Activated CD4-positive, alpha-beta T cell treated with anti-CD3 and anti-CD28 coated beads, Interleukin-2, amount 50 U/mL, for 24 hours (primary cell): Measurements from ENCODE around the gene MCU.
"Not testable (repeated sequence)": the region's sequence is repeated elsewhere in the genome, so short reads cannot be mapped to it uniquely, and the experiment has no call there.

Experiments
- DNase-seq, 2 donors: peaks; one replicate each; pipeline ENCODE4 v3.0.0-alpha.2; 2020; ENCODE audit warnings: low read depth in 1 of 2, low spot score in 1 of 2

The MCU gene

DNA sequence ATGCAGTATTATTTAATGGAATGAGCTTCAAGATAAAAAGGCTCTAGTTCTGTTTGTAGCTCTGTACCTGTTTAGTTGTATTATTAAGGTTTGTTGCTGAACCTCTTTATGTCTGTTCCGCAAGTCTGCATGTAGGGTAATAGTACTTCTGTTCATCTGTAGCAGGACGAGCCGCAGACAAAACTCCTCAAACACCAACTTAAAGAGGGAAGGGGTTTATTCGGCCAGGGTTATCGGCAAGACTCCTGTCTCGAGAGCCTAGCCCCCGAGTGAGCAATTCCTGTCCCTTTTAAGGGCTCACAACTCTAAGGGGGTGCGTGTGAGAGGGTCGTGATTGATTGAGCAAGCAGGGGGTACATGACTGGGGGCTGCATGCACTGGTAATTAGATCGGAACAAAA lies 67.0 kb downstream of the MCU start:
- not testable (repeated sequence) for DNase-seq

DNA sequence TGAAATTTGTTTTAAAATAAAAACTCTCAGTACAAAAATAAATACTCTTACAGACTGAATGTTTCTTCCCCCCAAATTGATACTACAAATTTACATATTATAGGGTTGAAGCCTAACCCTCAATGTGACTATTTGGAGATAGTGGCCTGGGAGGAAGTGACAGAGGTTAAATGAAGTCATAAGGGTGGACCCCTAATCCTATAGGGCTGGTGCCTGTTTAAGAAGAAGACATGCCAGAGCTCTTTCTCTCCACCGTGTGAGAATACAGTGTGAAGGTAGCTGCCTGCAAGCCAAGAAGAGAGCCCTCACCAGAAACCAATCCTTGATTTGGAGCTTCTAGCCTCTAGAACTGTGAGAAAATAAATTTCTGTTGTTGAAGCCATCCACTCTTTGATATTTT lies 67.6 kb downstream of the MCU start:
- no peak for DNase-seq

DNA sequence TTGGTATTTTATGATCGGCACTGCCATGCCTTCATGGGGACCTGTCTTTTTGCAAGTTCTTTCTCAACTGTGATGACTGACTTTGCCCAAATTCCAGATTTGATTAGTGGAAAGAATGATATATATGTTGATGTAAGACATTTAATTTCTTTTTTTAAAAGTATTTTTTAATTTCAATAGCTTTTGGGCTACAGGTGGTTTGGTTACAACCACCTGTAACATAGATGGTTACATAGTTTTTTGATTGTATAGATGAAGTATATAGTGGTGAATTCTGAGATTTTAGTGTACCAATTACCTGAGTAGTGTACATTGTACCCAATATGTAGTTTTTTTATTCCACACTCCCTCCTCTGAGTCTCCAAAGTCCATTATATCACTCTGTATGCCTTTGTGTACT lies 69.6 kb downstream of the MCU start:
- DNase-seq, result no peak

DNA sequence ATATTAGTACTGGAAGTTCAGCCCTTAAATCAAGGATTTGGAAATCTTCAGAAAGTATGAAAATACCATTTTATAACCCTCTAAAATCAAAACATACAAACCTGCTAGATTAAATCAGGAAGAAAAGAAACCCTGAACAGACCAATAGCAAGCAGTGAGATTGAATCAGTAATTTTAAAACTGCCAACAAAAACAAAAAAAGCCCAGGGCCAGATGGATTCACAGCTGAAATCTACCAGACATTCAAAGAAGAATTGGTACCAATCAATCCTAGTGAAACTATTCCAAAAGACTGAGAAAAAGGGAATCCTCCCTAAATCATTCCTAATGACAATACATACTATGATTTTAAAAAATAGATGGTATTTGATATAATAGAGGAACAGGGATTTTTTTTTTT lies 70.1 kb downstream of the MCU start:
- DNase-seq, result no peak

DNA sequence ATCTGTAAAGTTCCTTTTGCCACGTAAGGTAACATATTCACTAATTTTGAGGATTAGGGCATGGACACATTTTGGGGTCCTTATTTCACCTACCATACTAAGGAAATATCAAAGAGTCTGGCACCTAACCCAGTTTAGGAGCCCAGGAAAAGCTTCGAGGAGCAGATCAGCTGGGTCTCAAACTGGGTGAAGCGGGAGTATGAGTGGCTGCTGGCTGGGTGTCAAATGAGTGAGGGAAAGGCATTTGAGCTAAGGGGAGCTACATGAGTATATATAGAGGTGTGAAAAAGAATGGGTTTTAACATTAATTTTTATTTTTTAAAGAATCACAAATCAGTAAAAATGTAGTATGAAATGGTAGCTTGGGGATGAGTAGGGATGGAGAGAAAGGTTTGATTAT lies 71.3 kb downstream of the MCU start:
- no peak for DNase-seq

DNA sequence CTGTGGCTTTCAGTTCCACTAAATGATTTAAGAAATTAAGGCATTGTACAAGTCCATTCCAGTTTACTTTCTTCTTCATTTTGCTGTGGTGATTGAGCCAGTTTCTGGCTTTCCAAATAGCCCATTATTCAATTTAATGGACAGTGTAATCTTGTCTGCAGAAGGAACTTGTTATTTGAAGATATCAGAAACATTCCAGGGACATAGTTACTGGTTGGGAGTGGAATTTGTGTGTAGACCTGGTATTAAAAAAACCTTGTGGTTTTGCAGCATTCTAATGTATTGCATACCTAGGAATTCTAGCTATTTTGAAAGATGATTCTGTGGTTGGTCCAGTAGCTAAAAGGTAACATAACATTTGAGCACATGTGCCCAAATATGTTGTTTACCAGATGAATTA lies 72.2 kb downstream of the MCU start:
- DNase-seq, result no peak

DNA sequence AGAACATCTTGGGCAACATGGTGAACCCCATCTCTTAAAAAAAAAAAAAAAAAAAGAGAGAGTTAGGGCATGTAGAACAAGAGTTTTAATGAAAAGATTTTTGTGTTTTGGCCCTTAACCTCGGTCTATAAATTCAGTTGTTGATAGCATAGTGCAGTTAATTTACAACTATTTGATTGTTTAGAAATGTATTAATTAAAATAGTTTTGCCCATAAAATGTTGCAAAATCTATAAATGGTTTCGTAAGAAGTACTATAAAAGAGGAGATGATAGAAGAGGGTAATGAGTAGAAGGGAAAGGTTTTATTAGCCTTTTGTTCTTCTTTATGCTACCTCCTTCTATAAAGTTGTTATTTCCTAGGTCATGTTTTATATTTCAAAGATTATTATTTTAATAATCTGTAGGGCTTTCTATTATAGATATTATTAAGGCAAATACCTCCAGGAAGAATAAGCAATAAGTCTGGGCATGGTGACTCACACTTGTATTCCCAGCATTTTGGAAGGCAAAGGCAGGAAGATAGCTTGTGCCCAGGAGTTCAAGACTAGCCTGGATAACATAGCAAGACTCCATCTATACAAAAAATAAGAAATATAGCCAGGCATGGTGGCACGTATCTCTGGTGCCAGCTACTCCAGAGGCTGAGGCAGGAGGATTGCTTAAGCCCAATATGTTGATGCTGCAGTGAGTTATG lies 73.3 kb downstream of the MCU start:
- DNase-seq, result no peak

DNA sequence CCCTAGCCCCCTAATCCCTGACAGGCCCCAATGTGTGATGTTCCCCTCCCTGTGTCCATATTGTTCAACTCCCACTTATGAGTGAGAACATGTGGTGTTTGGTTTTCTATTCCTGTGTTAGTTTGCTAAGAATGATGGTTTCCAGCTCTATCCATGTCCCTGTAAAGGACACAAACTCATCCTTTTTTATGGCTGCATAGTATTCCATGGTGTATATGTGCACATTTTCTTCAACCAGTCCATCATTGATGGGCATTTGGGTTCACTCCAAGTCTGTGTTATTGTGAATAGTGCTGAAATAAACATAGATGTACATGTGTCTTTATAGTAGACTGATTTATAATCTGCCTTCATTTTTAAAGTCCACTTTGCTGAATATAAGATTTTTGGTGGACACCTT lies 79.3 kb downstream of the MCU start:
- not testable (repeated sequence) for DNase-seq

DNA sequence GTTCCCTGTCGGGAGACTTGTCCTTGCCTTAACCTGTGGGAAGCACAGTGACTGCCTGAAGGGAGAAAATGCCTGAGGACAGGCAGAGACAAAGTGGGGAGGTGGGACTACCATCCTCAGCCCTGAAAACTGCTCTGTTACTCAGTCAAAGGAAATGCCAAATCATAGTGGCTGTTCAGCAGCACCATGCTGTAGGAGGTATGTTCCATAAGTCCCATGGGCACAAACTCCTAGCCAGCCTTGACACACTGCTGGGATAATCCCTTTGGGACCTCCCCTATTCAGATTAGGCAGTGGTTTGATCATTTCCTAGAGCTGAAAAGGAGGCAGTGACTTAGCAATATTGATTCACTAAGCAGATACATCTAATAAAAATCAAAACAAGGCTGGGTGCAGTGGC lies 80.1 kb downstream of the MCU start:
- no peak for DNase-seq

DNA sequence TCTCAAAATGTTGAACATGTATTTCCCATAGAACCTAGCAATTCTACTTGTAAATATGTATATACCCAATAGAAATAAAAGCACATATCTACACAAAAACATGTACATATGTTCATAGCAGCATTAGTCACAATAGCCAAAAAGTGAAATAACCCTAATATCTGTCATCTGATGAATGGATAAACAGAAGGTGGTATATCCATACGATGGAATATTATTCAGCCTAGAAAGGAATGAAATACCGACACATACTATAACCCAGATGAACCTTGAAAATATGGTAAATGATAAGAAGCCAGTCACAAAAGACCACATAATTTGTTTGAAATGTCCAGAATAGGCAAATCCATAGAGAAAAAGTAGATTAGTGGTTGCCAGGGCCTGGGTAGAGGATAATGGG lies 87.9 kb downstream of the MCU start:
- DNase-seq, result no peak

DNA sequence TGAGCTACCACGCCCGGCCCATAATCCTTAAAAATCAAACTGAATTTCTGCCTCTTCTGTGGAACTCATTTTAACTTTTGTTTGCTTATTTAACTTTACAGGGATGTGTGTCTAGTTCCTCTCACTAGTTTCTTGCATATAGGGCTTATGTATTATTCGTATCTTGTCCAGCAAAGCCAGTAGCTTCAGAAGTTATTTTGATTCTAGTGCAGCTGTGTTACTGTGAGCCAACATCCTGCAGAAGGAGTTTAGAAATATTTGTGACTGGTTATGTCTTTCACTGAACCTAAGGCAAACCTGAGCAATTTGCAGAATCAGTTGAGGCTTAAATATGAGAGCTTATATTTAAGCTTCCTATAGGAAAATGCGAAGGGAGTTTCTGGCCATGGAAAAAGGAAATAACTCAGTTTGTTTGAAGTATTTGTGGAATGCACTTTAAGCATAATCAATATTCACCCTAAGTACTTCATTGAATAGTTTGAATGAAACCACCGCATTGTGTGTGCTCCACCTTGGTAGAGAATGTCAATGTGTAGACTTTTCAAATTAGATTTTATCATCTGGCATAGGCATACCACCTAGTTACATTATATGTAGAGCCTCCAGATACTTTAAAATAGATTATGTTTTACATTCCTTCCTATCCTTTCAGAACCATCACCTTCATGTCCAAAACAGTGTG lies 90.8 kb downstream of the MCU start:
- DNase-seq, result no peak

DNA sequence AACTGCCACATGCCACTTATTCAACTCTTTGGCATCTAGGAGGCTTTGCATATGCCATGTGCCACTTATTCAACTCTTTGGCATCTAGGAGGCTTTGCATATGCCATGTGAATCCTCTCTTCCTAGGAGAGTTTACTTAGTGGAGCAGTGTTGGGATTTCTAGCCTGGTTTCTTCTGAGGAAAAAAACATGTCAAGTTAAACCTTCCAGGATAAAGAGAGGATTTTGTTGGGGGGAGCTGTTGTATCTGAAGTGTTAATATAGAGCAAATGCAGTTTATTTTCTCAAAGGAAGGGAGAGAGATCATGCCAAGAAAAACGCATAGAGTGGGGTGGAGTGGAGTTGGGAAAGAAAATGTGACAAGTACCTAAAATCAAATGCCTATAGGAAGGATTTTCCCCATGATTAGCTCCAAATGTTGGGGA lies 91.5 kb downstream of the MCU start:
- DNase-seq, result no peak

DNA sequence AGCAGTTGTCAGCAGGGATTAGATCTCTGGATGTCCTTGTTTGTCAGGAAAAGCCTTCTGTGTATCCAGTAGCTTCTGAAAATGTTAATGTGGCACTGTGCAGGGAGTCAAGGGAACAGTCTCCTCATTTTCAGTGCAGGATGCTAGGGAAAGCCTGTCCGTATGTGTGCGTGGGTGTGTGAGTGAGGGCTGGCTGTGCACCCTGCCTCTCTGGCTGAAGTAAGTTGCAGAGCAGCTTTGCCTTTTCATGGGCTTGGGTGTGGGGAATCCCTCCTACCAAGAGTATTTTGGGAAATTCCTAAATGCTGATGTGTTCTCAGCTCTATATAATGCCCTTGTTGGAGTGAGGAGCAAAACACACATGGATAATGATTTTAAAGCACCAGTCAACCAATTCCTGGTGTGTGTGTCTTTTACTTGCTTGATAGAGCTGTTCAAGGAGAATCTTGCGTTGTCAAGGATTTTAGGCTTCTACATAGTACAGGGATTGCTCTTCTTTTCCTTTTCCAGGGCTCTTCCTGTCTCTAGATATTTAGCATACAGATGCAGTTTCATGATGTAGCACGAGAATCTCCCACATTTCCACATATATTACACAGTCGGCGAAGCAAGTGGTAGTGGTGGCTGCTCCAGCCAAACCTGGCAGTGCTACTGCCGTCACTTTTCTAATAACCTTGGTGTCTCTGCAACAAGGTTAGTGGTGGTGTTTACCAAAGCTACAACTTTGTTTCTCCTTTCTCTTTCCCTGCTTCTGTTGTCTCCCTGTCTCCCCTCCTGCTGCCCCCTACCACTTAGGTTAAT lies 92.8 kb downstream of the MCU start:
- DNase-seq, result no peak

DNA sequence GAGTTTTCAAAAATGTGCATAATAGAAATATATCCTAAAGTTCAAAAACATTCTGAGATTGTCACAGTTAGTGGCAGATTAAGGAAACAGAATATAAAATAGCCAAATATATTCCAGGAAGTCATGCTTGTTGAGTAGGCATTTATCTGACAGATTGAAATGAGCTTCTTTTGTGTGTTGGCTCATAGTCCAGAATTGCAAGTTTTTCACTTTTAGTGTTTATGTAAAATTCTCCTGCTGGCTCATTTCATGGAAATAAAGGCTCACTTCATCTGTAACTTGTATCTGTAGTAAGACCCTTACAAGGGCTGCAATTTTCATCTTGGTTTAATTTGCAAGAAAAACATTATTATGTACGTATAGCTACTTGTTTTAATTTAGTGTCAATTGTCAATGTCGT lies 93.5 kb downstream of the MCU start:
- DNase-seq, result no peak

DNA sequence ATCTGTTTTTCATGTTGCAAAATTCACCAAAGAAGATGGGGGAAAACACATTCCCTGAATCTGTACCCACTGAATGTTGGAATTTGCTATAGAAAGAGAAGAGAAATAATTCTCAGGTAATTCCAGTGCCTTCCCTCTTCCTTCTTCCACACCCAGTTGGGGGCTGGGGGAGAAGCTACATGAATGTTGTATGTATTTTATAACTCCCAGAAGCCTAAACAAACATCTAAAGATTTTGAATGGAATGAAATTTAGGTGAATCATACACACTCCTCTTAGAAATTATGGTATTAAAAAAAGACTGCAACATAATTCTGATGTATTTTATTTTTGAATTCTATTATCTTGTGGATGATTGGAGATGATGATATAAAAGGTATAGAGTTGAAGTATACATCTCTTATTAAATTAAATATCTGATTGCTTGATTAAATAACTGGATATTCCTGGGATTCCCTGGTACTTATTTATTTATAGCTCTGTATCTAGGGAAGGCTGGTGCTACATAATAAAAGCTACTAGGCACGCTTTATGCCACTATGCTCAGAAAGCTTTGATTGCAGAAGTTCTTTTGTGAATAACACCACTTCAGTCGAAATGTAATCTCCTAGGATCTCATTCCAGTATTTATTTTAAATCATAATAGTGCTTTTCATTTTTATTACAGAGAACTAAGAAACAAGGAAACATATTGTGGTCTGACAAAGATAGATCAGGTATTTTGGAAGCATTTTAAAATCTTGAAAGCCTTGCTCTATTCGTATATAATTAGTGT lies 98.5 kb downstream of the MCU start:
- DNase-seq, result no peak

DNA sequence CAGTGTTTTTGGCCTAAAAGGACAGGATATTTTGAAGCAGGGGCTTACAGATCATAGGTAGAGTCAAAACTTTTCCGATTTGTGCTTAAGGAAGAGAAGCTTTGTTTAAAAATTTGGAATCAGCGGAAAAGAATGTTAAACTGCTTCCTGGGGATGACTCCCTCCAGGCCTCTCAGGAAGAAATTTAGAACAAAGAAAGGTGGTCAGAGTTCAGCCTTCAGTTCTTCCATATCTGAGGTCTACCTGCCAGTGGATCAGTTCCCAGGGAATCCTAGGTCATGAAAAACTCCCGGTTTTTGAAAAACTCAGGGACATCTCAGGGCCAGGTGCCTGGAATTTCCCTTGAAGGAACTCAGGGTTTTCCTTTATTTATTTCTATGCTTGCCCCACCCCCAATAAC lies 100.3 kb downstream of the MCU start:
- DNase-seq, result no peak

DNA sequence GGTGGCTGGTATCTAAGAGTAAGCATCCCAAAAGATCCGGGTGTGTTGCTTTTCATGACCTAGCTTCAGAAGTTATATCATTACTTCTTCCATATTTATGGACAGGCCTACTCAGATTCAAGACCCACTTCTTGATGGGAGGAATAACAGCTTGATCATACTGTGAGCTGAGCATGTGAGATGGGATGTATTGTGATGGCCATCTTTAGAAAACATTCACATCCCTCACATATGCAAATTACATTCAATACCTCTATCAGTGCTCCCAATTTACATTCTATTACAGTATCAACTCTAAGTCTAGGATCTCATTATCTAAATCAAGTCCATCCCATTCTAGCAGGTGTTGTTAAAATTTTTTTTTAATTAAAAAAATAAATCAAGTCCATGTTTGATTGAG lies 101.8 kb downstream of the MCU start:
- no peak for DNase-seq

DNA sequence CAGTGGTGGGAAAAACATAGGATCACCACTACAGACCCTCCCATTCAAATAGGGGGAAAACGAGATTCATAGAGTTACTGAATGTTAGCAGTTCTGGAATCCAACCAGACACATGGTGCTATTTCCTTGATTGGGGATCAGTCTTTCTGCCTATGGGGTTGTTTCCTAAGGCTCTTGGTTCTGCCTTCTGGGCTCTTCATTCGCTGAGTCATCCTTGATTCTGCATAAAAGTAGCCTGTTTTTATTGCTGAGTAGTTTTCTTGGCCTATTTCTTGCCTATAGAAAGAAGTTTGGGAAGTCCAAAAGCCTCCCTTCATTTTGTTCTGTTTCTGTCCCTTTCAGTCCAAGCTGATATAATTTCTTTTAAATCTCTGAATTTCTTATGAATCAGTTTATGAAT lies 102.3 kb downstream of the MCU start:
- DNase-seq, result no peak

DNA sequence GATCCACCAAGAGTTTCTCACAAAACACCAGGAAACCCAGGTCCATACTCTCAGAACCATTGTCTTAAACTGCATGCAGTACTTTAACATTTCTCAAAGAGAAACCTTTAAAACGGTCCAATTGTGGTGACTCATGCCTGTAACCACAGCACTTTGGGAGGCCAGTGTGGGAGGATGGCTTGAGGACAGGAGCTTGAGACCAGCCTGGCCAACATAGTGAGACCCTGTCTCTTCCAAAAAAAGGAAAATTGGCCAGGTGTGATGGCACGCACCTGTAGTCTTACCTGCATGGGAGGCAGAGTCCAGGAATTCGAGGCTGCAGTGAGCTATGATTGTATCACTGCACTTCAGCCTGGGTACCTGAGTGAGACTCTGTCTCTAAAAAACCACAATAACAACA lies 104.1 kb downstream of the MCU start:
- no peak for DNase-seq

DNA sequence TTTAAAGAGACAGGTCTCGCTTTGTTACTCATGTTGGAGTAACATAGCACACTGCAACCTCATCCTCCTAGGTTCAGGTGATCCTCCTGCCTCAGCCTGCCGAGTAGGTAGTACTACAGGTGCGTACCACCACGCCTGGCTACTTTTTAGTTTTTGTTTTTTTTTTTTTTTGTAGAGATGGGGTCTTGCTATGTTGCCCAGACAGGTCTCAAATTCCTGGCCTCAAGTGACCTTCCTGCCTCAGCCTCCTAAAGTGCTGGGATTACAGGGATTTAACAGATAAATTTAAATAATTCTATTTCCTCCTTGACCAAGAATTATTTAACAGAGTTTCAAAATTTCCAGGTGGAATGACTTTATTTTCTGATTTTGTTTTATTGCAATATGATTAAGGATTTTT lies 104.6 kb downstream of the MCU start:
- DNase-seq, result no peak

DNA sequence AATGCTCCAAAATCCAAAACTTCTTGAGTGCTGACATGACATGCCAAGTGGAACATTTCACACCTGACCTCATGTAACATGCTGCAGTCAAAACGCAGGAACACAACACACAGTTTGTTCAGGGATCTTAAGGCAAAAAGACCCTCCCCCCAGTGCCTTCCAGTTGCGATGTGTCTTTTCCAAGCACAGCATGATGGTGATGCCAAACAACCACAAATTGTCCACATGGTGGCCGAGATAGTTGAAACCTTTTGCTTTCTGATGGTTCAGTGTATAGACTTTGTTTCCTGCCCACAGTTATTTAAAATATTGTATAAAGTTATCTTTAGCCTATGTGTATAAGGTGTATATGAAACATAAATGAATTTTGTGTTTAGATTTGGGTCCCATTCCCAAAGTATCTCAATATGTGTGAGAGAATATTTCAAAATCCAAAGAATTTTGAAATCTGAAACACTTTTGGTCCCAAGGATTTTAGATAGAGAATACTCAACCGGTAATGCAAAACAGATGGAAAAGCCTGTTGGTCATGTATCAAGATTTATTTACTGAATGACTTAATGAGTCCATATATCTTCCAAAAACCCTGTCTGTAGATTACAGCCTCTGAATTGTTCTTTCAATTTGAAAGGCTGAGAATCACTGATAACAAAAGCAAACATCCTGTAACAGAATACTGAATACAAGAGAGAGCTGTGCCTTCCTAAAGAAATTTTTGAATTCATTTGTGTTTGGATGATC lies 108.2 kb downstream of the MCU start:
- no peak for DNase-seq
